GM23338 (cell line): Measurements from ENCODE around the gene RPS6KA4. TPM values are rescaled to one million over a fixed set of nuclear protein-coding genes. Genes with fewer than 3 reads are reported as not detected.

Source experiments
- ATAC-seq: fragments of 200-7000 bp; cut with Tn5 transposase; 3 replicates; pipeline ENCODE4 v1.9.1; 2020
- DNase-seq: peaks from one replicate; pipeline ENCODE4 v3.0.0-alpha.2; 2015; ENCODE audit warnings: low spot score
- H2AFZ ChIP-seq: fragments of 200-600 bp; sonication (generic); 2 replicates; pipeline ENCODE4 v1.8.0; 2016; ENCODE audit warnings: antibody characterized with exemption, mild to moderate bottlenecking, moderate library complexity
- H3F3A ChIP-seq: fragments of 200-600 bp; sonication (generic); replicated peaks from 2 replicates; pipeline ENCODE4 v1.8.0; 2017; ENCODE audit warnings: antibody characterized with exemption, mixed run types, low read depth
- H3K27ac ChIP-seq: fragments of 200-600 bp; sonication (generic); 2 replicates; pipeline ENCODE4 v1.6.1; 2016; ENCODE audit warnings: low read depth
- H3K27me3 ChIP-seq: fragments of 200-600 bp; sonication (generic); 2 replicates; pipeline ENCODE4 v1.8.0; 2016; ENCODE audit warnings: mild to moderate bottlenecking, mixed run types, moderate library complexity; ENCODE audit not compliant: insufficient read depth
- H3K36me3 ChIP-seq: fragments of 200-600 bp; sonication (generic); 2 replicates; pipeline ENCODE4 v1.8.0; 2016; ENCODE audit warnings: mild to moderate bottlenecking; ENCODE audit not compliant: insufficient read depth
- H3K4me1 ChIP-seq: fragments of 200-600 bp; sonication (generic); 2 replicates; pipeline ENCODE4 v1.8.0; 2016; ENCODE audit warnings: mild to moderate bottlenecking, moderate library complexity; ENCODE audit not compliant: insufficient read depth
- H3K4me2 ChIP-seq: fragments of 200-600 bp; sonication (generic); 2 replicates; pipeline ENCODE4 v1.7.1; 2017; ENCODE audit warnings: mixed run types
- H3K4me3 ChIP-seq: fragments of 200-600 bp; sonication (generic); 2 replicates; pipeline ENCODE4 v1.6.1; 2016; ENCODE audit warnings: mixed run types
- H3K79me2 ChIP-seq: fragments of 200-600 bp; sonication (generic); replicated peaks from 2 replicates; pipeline ENCODE4 v1.8.0; 2017; ENCODE audit warnings: mild to moderate bottlenecking; ENCODE audit not compliant: insufficient read depth
- H3K9me2 ChIP-seq: fragments of 200-600 bp; sonication (generic); 2 replicates; pipeline ENCODE4 v1.8.0; 2017; ENCODE audit not compliant: insufficient read depth
- H4K20me1 ChIP-seq: fragments of 200-600 bp; sonication (generic); replicated peaks from 2 replicates; pipeline ENCODE4 v1.8.0; 2017; ENCODE audit warnings: mild to moderate bottlenecking; ENCODE audit not compliant: insufficient read depth
- H3K27ac Mint-ChIP-seq: 2 replicates; pipeline ENCODE4 v1.8.0; 2020; ENCODE audit warnings: inconsistent platforms, mild to moderate bottlenecking, moderate library complexity, mixed read lengths
- H3K27me3 Mint-ChIP-seq: 3 replicates; pipeline ENCODE4 v1.8.0; 2022; ENCODE audit warnings: low read depth, mild to moderate bottlenecking, moderate library complexity, mixed read lengths, inconsistent platforms; ENCODE audit not compliant: insufficient read depth, poor library complexity
- H3K36me3 Mint-ChIP-seq: 3 replicates; pipeline ENCODE4 v1.8.0; 2021; ENCODE audit warnings: low read depth, mild to moderate bottlenecking, inconsistent platforms, moderate library complexity, mixed read lengths
- H3K4me1 Mint-ChIP-seq: 3 replicates; pipeline ENCODE4 v1.8.0; 2020; ENCODE audit warnings: mild to moderate bottlenecking, inconsistent platforms, mixed read lengths
- H3K4me3 Mint-ChIP-seq: 3 replicates; pipeline ENCODE4 v1.8.0; 2021; ENCODE audit warnings: moderate library complexity, mild to moderate bottlenecking, inconsistent platforms, mixed read lengths
- H3K9me3 Mint-ChIP-seq: 3 replicates; pipeline ENCODE4 v1.8.0; 2020; ENCODE audit warnings: moderate library complexity, mild to moderate bottlenecking, inconsistent platforms, mixed read lengths
- CREB1 ChIP-seq: fragments of 250-450 bp; sonication (Bioruptor Pico); IDR thresholded peaks from 2 replicates; pipeline ENCODE4 v1.5.0; 2020; ENCODE audit warnings: low read depth, mild to moderate bottlenecking, moderate library complexity
- JUNB ChIP-seq: IDR thresholded peaks from one replicate; pipeline ENCODE4 v1.6.1; 2016; ENCODE audit warnings: antibody characterized with exemption; ENCODE audit not compliant: unreplicated experiment
- NANOG ChIP-seq: IDR thresholded peaks from 2 replicates; pipeline ENCODE4 v1.6.1; 2016; ENCODE audit warnings: antibody characterized with exemption, borderline replicate concordance
- POLR2AphosphoS5 ChIP-seq: IDR thresholded peaks from 2 replicates; pipeline ENCODE4 v1.6.1; 2016; ENCODE audit warnings: antibody characterized with exemption, low read depth
- STAT1 ChIP-seq: IDR thresholded peaks from one replicate; pipeline ENCODE4 v1.6.1; 2016; ENCODE audit warnings: antibody characterized with exemption; ENCODE audit not compliant: unreplicated experiment
- ZNF331 ChIP-seq: fragments of 250-450 bp; sonication (Bioruptor Pico); IDR thresholded peaks from 2 replicates; pipeline ENCODE4 v1.5.0; 2020; ENCODE audit warnings: low read depth, mild to moderate bottlenecking, moderate library complexity
- polyA plus RNA-seq: library from polyadenylated mRNA; unstranded; fragments of >200 nt; fragmentation: Nextera tagmentation; extraction: Ambion mirVana; gene quantifications from 2 replicates; pipeline ENCODE4 v1.2.1, GENCODE V29; 2016
- total RNA-seq: library from RNA; depleted of rRNA; stranded (reverse); fragments of >200 nt; shearing (Covaris generic); gene quantifications from 2 replicates; pipeline ENCODE4 v1.2.3, GENCODE V29; 2014
- TF ChIP-seq, protein P1 (sequence below): IDR thresholded peaks from one replicate; pipeline ENCODE4 v1.6.1; 2018; ENCODE audit warnings: antibody characterized with exemption; ENCODE audit not compliant: unreplicated experiment
- TF ChIP-seq, protein P2 (sequence below), 2 experiments: fragments of 200-600 bp in 1 of 2; sonication (generic) in 1 of 2; conservative IDR thresholded peaks; 2 replicates each; pipeline versions ENCODE4 v1.5.1 to v1.6.1; 2016 to 2017; ENCODE audit warnings: antibody characterized with exemption in 2 of 2, low read depth in 2 of 2, mild to moderate bottlenecking in 2 of 2, moderate library complexity in 1 of 2

The RPS6KA4 gene
- total and polyA plus RNA-seq, 2 experiments from 2014 or later = 3.5 to 19.9 TPM

DNA sequence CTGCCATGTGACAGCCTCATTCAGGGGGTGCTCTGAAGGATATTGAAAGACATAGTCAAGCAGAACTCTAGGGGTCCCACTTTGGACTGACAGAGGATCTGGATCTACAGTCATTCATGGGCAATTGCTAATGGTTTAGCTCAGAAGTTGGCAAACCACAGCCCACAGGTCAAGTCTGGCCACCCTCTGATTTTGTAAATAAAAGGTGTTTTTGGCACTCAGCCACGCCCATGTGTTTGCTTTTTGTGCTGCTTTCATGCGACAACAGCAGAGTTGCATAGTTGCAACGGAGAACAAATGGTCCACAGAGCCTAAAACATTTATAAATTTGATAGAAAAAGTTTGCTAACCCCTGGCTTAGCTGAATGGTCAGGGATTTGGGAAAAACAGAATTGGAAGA is 41.7 kb downstream of the RPS6KA4 start (continued):
- TF ChIP-seq POLR2AphosphoS5 = no peak
- TF ChIP-seq STAT1 = no peak
- TF ChIP-seq ZNF331 (CRISPR knock-in tag) = no peak
- TF ChIP-seq, protein P1, sequence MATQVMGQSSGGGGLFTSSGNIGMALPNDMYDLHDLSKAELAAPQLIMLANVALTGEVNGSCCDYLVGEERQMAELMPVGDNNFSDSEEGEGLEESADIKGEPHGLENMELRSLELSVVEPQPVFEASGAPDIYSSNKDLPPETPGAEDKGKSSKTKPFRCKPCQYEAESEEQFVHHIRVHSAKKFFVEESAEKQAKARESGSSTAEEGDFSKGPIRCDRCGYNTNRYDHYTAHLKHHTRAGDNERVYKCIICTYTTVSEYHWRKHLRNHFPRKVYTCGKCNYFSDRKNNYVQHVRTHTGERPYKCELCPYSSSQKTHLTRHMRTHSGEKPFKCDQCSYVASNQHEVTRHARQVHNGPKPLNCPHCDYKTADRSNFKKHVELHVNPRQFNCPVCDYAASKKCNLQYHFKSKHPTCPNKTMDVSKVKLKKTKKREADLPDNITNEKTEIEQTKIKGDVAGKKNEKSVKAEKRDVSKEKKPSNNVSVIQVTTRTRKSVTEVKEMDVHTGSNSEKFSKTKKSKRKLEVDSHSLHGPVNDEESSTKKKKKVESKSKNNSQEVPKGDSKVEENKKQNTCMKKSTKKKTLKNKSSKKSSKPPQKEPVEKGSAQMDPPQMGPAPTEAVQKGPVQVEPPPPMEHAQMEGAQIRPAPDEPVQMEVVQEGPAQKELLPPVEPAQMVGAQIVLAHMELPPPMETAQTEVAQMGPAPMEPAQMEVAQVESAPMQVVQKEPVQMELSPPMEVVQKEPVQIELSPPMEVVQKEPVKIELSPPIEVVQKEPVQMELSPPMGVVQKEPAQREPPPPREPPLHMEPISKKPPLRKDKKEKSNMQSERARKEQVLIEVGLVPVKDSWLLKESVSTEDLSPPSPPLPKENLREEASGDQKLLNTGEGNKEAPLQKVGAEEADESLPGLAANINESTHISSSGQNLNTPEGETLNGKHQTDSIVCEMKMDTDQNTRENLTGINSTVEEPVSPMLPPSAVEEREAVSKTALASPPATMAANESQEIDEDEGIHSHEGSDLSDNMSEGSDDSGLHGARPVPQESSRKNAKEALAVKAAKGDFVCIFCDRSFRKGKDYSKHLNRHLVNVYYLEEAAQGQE = no peak
- TF ChIP-seq, protein P2, sequence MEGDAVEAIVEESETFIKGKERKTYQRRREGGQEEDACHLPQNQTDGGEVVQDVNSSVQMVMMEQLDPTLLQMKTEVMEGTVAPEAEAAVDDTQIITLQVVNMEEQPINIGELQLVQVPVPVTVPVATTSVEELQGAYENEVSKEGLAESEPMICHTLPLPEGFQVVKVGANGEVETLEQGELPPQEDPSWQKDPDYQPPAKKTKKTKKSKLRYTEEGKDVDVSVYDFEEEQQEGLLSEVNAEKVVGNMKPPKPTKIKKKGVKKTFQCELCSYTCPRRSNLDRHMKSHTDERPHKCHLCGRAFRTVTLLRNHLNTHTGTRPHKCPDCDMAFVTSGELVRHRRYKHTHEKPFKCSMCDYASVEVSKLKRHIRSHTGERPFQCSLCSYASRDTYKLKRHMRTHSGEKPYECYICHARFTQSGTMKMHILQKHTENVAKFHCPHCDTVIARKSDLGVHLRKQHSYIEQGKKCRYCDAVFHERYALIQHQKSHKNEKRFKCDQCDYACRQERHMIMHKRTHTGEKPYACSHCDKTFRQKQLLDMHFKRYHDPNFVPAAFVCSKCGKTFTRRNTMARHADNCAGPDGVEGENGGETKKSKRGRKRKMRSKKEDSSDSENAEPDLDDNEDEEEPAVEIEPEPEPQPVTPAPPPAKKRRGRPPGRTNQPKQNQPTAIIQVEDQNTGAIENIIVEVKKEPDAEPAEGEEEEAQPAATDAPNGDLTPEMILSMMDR (conservative IDR thresholded peaks at IDR 0.05; ENCODE audit: low read depth in 2 of 2) = no peak

DNA sequence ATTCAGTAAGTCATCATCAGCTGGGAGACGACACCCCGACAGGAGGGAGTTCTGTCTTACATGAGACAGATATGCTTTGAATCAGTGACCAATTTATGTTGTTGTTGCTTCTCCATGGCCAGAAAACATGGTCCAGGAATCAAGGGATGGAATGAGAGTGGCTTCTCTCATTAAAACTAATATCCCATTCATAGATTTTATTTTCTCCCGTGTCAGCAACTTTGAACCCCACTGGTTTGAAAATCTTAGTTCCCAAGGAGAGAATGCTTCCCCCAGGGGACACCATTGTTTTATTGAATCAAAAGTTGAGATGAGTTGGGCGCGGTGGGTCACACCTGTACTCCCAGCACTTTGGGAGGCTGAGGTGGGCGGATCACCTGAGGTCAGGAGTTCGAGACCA is 42.8 kb downstream of the RPS6KA4 start:
- H3K27me3 Mint-ChIP-seq = peaks cover 16% of the 10 kb centered on the region
- no peaks in the 10 kb centered on the region for H3K79me2 ChIP-seq
- peaks cover 2% of the 10 kb centered on the region; the same call in 1 of the 3 replicates for H3K36me3 Mint-ChIP-seq
- H3K4me3 Mint-ChIP-seq = no peak overlapping the region
- no peak overlapping the region for H3K4me3 ChIP-seq
- H3K36me3 ChIP-seq = no peaks in the 10 kb centered on the region
- DNase-seq = no peak
- no peaks in the 10 kb centered on the region for H3F3A ChIP-seq
- no peak overlapping the region for H2AFZ ChIP-seq
- H3K27ac Mint-ChIP-seq = no peak overlapping the region
- no peaks in the 10 kb centered on the region for H3K27me3 ChIP-seq
- peaks cover 8% of the 10 kb centered on the region; the same call in 1 of the 3 replicates for H3K9me3 Mint-ChIP-seq
- no peak overlapping the region for H3K4me2 ChIP-seq
- no peaks in the 10 kb centered on the region for H3K9me2 ChIP-seq
- ATAC-seq = no peak
- no peaks in the 10 kb centered on the region for H4K20me1 ChIP-seq
- H3K4me1 ChIP-seq = no peaks in the 10 kb centered on the region; the same call in 1 of the 2 replicates
- no peak overlapping the region for H3K27ac ChIP-seq
- peaks cover 17% of the 10 kb centered on the region for H3K4me1 Mint-ChIP-seq
- no peak for TF ChIP-seq STAT1
- TF ChIP-seq NANOG = no peak
- TF ChIP-seq, protein P1 = no peak
- no peak for TF ChIP-seq POLR2AphosphoS5
- TF ChIP-seq JUNB = no peak
- no peak for TF ChIP-seq ZNF331 (CRISPR knock-in tag)
- TF ChIP-seq CREB1 (CRISPR knock-in tag) = no peak
- TF ChIP-seq, protein P2 (conservative IDR thresholded peaks at IDR 0.05; ENCODE audit: low read depth in 2 of 2) = no peak
